NCI-H526 treated with DMSO at 0.1 percent for 48 hours (cell line): Measurements from ENCODE around the gene GOSR1.
"Not testable (repeated sequence)": the region's sequence is repeated elsewhere in the genome, so short reads cannot be mapped to it uniquely, and the experiment has no call there.

Experiments
- DNase-seq: peaks from one replicate; lab custom pipeline; 2025; lab: John Stamatoyannopoulos, UW

Gene GOSR1

GRCh38 chr17:30505868-30506417, 28.7 kb downstream of the GOSR1 start:
- no peak for DNase-seq

- no peak for DNase-seq
These were observed 29.3 kb downstream of the GOSR1 start for GRCh38 chr17:30506481-30506880.

GRCh38 chr17:30513346-30513745, 36.1 kb downstream of the GOSR1 start:
- no peak for DNase-seq

GRCh38 chr17:30514895-30515596, 37.8 kb downstream of the GOSR1 start:
- DNase-seq = no peak

- DNase-seq = no peak
These were observed 40.6 kb downstream of the GOSR1 start for GRCh38 chr17:30517786-30518185.

- no peak for DNase-seq
These were observed 42.0 kb downstream of the GOSR1 start for GRCh38 chr17:30519166-30519565.

- DNase-seq = no peak
These were observed 42.5 kb downstream of the GOSR1 start for GRCh38 chr17:30519707-30520106.

- DNase-seq = no peak
These were observed 43.2 kb downstream of the GOSR1 start for GRCh38 chr17:30520436-30520835.

- no peak for DNase-seq
These were observed 43.7 kb downstream of the GOSR1 start for GRCh38 chr17:30520882-30521281.

- no peak for DNase-seq
These were observed 44.6 kb downstream of the GOSR1 start for GRCh38 chr17:30521766-30522165.

- DNase-seq = not testable (repeated sequence)
These were observed 46.0 kb downstream of the GOSR1 start for GRCh38 chr17:30523236-30523635.

GRCh38 chr17:30524847-30525246, 47.6 kb downstream of the GOSR1 start:
- DNase-seq = no peak

- no peak for DNase-seq
These were observed 49.2 kb downstream of the GOSR1 start for GRCh38 chr17:30526401-30526800.

GRCh38 chr17:30528701-30529100, 51.5 kb downstream of the GOSR1 start:
- not testable (repeated sequence) for DNase-seq

GRCh38 chr17:30530346-30531025, 53.3 kb downstream of the GOSR1 start:
- no peak for DNase-seq

GRCh38 chr17:30532871-30533270, 55.7 kb downstream of the GOSR1 start:
- DNase-seq = no peak

GRCh38 chr17:30534298-30534697, 57.1 kb downstream of the GOSR1 start:
- DNase-seq = no peak

GRCh38 chr17:30534938-30535921, 58.0 kb downstream of the GOSR1 start:
- DNase-seq = no peak

- DNase-seq = not testable (repeated sequence)
These were observed 59.6 kb downstream of the GOSR1 start for GRCh38 chr17:30536846-30537245.

GRCh38 chr17:30537667-30538066, 60.5 kb downstream of the GOSR1 start:
- not testable (repeated sequence) for DNase-seq

GRCh38 chr17:30541802-30542201, 64.6 kb downstream of the GOSR1 start:
- no peak for DNase-seq

GRCh38 chr17:30543456-30543855, 66.2 kb downstream of the GOSR1 start:
- no peak for DNase-seq
